ACC112 (cell line): ENCODE data around the gene H3-3A.

Source experiments
- H2AFZ ChIP-seq: fragments of 200-600 bp; sonication (generic); one replicate; pipeline ENCODE4 v1.6.0; 2017; ENCODE audit warnings: antibody characterized with exemption, low read length; ENCODE audit not compliant: unreplicated experiment
- H3K27ac ChIP-seq: fragments of 200-600 bp; sonication (generic); 2 replicates; pipeline ENCODE4 v1.5.1; 2014; ENCODE audit warnings: low read depth, mild to moderate bottlenecking, antibody characterized with exemption, low read length, moderate library complexity
- H3K27me3 ChIP-seq: fragments of 200-600 bp; sonication (generic); 2 replicates; pipeline ENCODE4 v1.6.1; 2014; ENCODE audit warnings: mild to moderate bottlenecking, antibody characterized with exemption, low read length, moderate library complexity, mixed read lengths; ENCODE audit not compliant: insufficient read depth
- H3K36me3 ChIP-seq: fragments of 200-600 bp; sonication (generic); 2 replicates; pipeline ENCODE4 v1.6.1; 2016; ENCODE audit warnings: mild to moderate bottlenecking, antibody characterized with exemption, low read length, moderate library complexity, mixed read lengths; ENCODE audit not compliant: insufficient read depth
- H3K4me1 ChIP-seq: fragments of 200-600 bp; sonication (generic); one replicate; pipeline ENCODE4 v1.6.1; 2016; ENCODE audit warnings: low read length, mixed read lengths; ENCODE audit not compliant: insufficient read depth, unreplicated experiment, control insufficient read depth
- H3K4me3 ChIP-seq: fragments of 200-600 bp; sonication (generic); 2 replicates; pipeline ENCODE4 v1.5.1; 2014; ENCODE audit warnings: mild to moderate bottlenecking, low read depth, low read length
- H3K79me2 ChIP-seq: fragments of 200-600 bp; sonication (generic); one replicate; pipeline ENCODE4 v1.6.0; 2016; ENCODE audit warnings: low read length; ENCODE audit not compliant: control insufficient read depth, unreplicated experiment, insufficient read depth

H3-3A gene

GRCh38 chr1:226033582-226033981 lies 28.9 kb upstream of the H3-3A start:
- Histone ChIP-seq H3K4me1 (peaks cover 5% of the 10 kb centered on the region), H3K4me3 (no peak overlapping the region), H3K27ac (no peak overlapping the region), H3K79me2 (no peaks in the 10 kb centered on the region), H3K36me3 (no peaks in the 10 kb centered on the region), H2AFZ (no peak overlapping the region), H3K27me3 (no peaks in the 10 kb centered on the region)

- no peaks in the 10 kb centered on the region for H3K36me3 ChIP-seq
- no peaks in the 10 kb centered on the region for H3K79me2 ChIP-seq
- no peak overlapping the region for H3K4me3 ChIP-seq
- peaks cover 5% of the 10 kb centered on the region for H3K4me1 ChIP-seq
- H2AFZ ChIP-seq: peak overlapping the region; percentile 98
- H3K27me3 ChIP-seq: no peaks in the 10 kb centered on the region
- H3K27ac ChIP-seq: peak overlapping the region; percentile 62
Observed at GRCh38 chr1:226033991-226034390, 28.5 kb upstream of the H3-3A start.

GRCh38 chr1:226034482-226034881 lies 28.0 kb upstream of the H3-3A start:
- H3K79me2 ChIP-seq: no peaks in the 10 kb centered on the region
- no peaks in the 10 kb centered on the region for H3K36me3 ChIP-seq
- peak overlapping the region; percentile 98 for H2AFZ ChIP-seq
- H3K4me1 ChIP-seq: peaks cover 5% of the 10 kb centered on the region
- peak overlapping the region; percentile 62 for H3K27ac ChIP-seq
- no peaks in the 10 kb centered on the region for H3K27me3 ChIP-seq
- no peak overlapping the region for H3K4me3 ChIP-seq

- Histone ChIP-seq H3K27ac (no peak overlapping the region), H3K79me2 (no peaks in the 10 kb centered on the region), H2AFZ (no peak overlapping the region)
Observed at GRCh38 chr1:226035915-226036314, 26.6 kb upstream of the H3-3A start.

GRCh38 chr1:226038661-226039060 lies 23.9 kb upstream of the H3-3A start:
- H3K79me2 ChIP-seq: no peaks in the 10 kb centered on the region
- H3K27ac ChIP-seq: no peak overlapping the region
- H2AFZ ChIP-seq: no peak overlapping the region
- peaks cover 9% of the 10 kb centered on the region; the same call in 1 of the 2 replicates for H3K27me3 ChIP-seq
- H3K36me3 ChIP-seq: no peaks in the 10 kb centered on the region
- peaks cover 5% of the 10 kb centered on the region for H3K4me1 ChIP-seq
- H3K4me3 ChIP-seq: no peak overlapping the region

More at GRCh38 chr1:226035915-226036314, 26.6 kb upstream of the H3-3A start:
- Histone ChIP-seq H3K4me3 (no peak overlapping the region), H3K4me1 (peaks cover 5% of the 10 kb centered on the region), H3K36me3 (no peaks in the 10 kb centered on the region), H3K27me3 (peaks cover under 1% of the 10 kb centered on the region; the same call in 1 of the 2 replicates)

GRCh38 chr1:226041419-226041818 lies 21.1 kb upstream of the H3-3A start:
- Histone ChIP-seq H3K36me3 (no peaks in the 10 kb centered on the region), H3K79me2 (no peaks in the 10 kb centered on the region), H3K27ac (no peak overlapping the region), H3K4me3 (no peak overlapping the region), H2AFZ (no peak overlapping the region), H3K27me3 (peaks cover 9% of the 10 kb centered on the region; the same call in 1 of the 2 replicates), H3K4me1 (no peaks in the 10 kb centered on the region)

GRCh38 chr1:226044514-226045101 lies 17.9 kb upstream of the H3-3A start:
- H3K36me3 ChIP-seq: no peaks in the 10 kb centered on the region
- H3K27ac ChIP-seq: no peak overlapping the region
- H2AFZ ChIP-seq: no peak overlapping the region
- no peaks in the 10 kb centered on the region for H3K79me2 ChIP-seq
- H3K27me3 ChIP-seq: peaks cover 9% of the 10 kb centered on the region; the same call in 1 of the 2 replicates
- H3K4me1 ChIP-seq: no peaks in the 10 kb centered on the region
- no peak overlapping the region for H3K4me3 ChIP-seq

GRCh38 chr1:226046240-226046639 lies 16.3 kb upstream of the H3-3A start:
- Histone ChIP-seq H3K36me3 (no peaks in the 10 kb centered on the region), H3K27me3 (peaks cover 5% of the 10 kb centered on the region; the same call in 1 of the 2 replicates), H3K4me1 (no peaks in the 10 kb centered on the region), H2AFZ (no peak overlapping the region), H3K79me2 (no peaks in the 10 kb centered on the region), H3K27ac (no peak overlapping the region), H3K4me3 (no peak overlapping the region)

GRCh38 chr1:226047495-226047894 lies 15.0 kb upstream of the H3-3A start:
- H3K27ac ChIP-seq: no peak overlapping the region
- no peak overlapping the region for H2AFZ ChIP-seq
- H3K27me3 ChIP-seq: no peaks in the 10 kb centered on the region
- H3K4me1 ChIP-seq: no peaks in the 10 kb centered on the region
- H3K4me3 ChIP-seq: no peak overlapping the region
- no peaks in the 10 kb centered on the region for H3K79me2 ChIP-seq
- H3K36me3 ChIP-seq: no peaks in the 10 kb centered on the region

GRCh38 chr1:226048886-226049285 lies 13.6 kb upstream of the H3-3A start:
- no peaks in the 10 kb centered on the region for H3K27me3 ChIP-seq
- no peak overlapping the region for H2AFZ ChIP-seq
- no peaks in the 10 kb centered on the region for H3K4me1 ChIP-seq
- no peaks in the 10 kb centered on the region for H3K36me3 ChIP-seq
- H3K27ac ChIP-seq: no peak overlapping the region
- no peak overlapping the region for H3K4me3 ChIP-seq
- H3K79me2 ChIP-seq: no peaks in the 10 kb centered on the region

- H3K4me1 ChIP-seq: no peaks in the 10 kb centered on the region
- H3K4me3 ChIP-seq: no peak overlapping the region
- no peak overlapping the region for H2AFZ ChIP-seq
- H3K79me2 ChIP-seq: no peaks in the 10 kb centered on the region
- H3K27me3 ChIP-seq: no peaks in the 10 kb centered on the region
- H3K27ac ChIP-seq: no peak overlapping the region
- H3K36me3 ChIP-seq: no peaks in the 10 kb centered on the region
Observed at GRCh38 chr1:226050133-226050532, 12.4 kb upstream of the H3-3A start.
